ENCODE results near the gene TBL1X.
"Not testable (repeated sequence)": the region's sequence is repeated elsewhere in the genome, so short reads cannot be mapped to it uniquely, and the experiment has no call there.

The TBL1X gene

GRCh38 chrX:9456250-9457074, 8.4 kb upstream of the TBL1X start:
- TF ChIP-seq POLR2A (IDR thresholded peaks at IDR 0.05; ENCODE audit: extremely low read depth, insufficient read length) (no peak), CTCF (IDR thresholded peaks at IDR 0.05; ENCODE audit: low read depth, low read length) (no peak), MYC (IDR thresholded peaks at IDR 0.05; ENCODE audit: low read depth, low read length) (no peak)
- TF ChIP-seq, protein P1, sequence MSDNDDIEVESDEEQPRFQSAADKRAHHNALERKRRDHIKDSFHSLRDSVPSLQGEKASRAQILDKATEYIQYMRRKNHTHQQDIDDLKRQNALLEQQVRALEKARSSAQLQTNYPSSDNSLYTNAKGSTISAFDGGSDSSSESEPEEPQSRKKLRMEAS (IDR thresholded peaks at IDR 0.05; ENCODE audit: low read depth, low read length): no peak
- peak; percentile 78 for DNase-seq (ENCODE audit: low read depth)
- no peak overlapping the region for H3K4me3 ChIP-seq (ENCODE audit: low read depth, low read length)

- H3K4me3 ChIP-seq (ENCODE audit: low read depth, low read length); DNase-seq (ENCODE audit: low read depth): not testable (repeated sequence)
These were observed 6.8 kb upstream of the TBL1X start for GRCh38 chrX:9458034-9458433.

DNA sequence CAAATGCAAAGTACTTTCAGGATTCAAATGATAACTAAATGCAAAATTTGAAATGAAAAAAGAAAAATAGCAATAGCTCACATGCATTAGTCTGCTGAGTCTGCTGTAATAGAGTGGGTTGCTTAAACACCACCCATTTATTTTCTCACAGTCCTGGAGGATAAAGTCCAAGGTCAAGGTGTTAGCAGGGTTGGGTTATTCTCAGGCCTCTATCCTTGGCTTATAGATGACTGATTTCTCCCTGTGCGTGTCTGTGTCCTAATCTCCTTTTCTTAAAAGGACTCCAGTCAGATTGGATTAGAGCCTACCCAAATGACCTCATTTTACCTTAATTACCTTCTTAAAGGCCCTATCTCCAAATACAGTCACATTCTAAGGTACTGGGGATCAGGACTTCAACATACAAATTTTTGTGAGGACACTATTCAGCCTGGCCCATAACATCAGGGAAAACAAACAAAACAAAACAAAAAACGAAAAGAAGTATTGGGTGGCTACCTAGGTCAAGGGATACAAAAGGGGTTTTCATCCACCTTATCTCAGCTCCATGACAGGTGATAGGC, 6.3 kb upstream of the TBL1X start:
- H3K4me3 ChIP-seq (ENCODE audit: low read depth, low read length): no peak overlapping the region
- TF ChIP-seq, protein P1 (IDR thresholded peaks at IDR 0.05; ENCODE audit: low read depth, low read length): no peak
- TF ChIP-seq POLR2A (IDR thresholded peaks at IDR 0.05; ENCODE audit: extremely low read depth, insufficient read length) (no peak), CTCF (IDR thresholded peaks at IDR 0.05; ENCODE audit: low read depth, low read length) (no peak), MYC (IDR thresholded peaks at IDR 0.05; ENCODE audit: low read depth, low read length) (no peak)
- no peak for DNase-seq (ENCODE audit: low read depth)

- no peak for DNase-seq (ENCODE audit: low read depth)
- TF ChIP-seq MYC (IDR thresholded peaks at IDR 0.05; ENCODE audit: low read depth, low read length) (no peak), POLR2A (IDR thresholded peaks at IDR 0.05; ENCODE audit: extremely low read depth, insufficient read length) (no peak), CTCF (IDR thresholded peaks at IDR 0.05; ENCODE audit: low read depth, low read length) (no peak)
- TF ChIP-seq, protein P1 (IDR thresholded peaks at IDR 0.05; ENCODE audit: low read depth, low read length): no peak
- no peak overlapping the region for H3K4me3 ChIP-seq (ENCODE audit: low read depth, low read length)
These were observed 5.6 kb upstream of the TBL1X start for GRCh38 chrX:9459186-9459748.

GRCh38 chrX:9461087-9461486, 3.8 kb upstream of the TBL1X start:
- no peak for TF ChIP-seq MYC (IDR thresholded peaks at IDR 0.05; ENCODE audit: low read depth, low read length)

GRCh38 chrX:9462456-9462855, 2.4 kb upstream of the TBL1X start:
- TF ChIP-seq, protein P1 (IDR thresholded peaks at IDR 0.05; ENCODE audit: low read depth, low read length): no peak
- no peak for TF ChIP-seq CTCF (IDR thresholded peaks at IDR 0.05; ENCODE audit: low read depth, low read length)
- TF ChIP-seq MYC (IDR thresholded peaks at IDR 0.05; ENCODE audit: low read depth, low read length): no peak
- TF ChIP-seq POLR2A (IDR thresholded peaks at IDR 0.05; ENCODE audit: extremely low read depth, insufficient read length): no peak
- H3K4me3 ChIP-seq (ENCODE audit: low read depth, low read length): no peak overlapping the region
- DNase-seq (ENCODE audit: low read depth): no peak

More at GRCh38 chrX:9461087-9461486, 3.8 kb upstream of the TBL1X start:
- DNase-seq (ENCODE audit: low read depth): no peak
- H3K4me3 ChIP-seq (ENCODE audit: low read depth, low read length): no peak overlapping the region

All from NB4 (cell line).